Stimulated activated CD4-positive, alpha-beta T cell treated with anti-CD3 and anti-CD28 coated beads, Interleukin-15, amount 100 ng/mL, for 48 hours (primary cell): ENCODE results near the gene PRPF40B.
"Not testable (repeated sequence)": the region's sequence is repeated elsewhere in the genome, so short reads cannot be mapped to it uniquely, and the experiment has no call there.

ENCODE experiments used
- DNase-seq, 2 donors: peaks; one replicate each; pipeline ENCODE4 v3.0.0-alpha.2; 2020; ENCODE audit warnings: low read depth in 2 of 2

The PRPF40B gene

GRCh38 chr12:49609059-49609874 lies 14.1 kb upstream of the PRPF40B start:
- DNase-seq = no peak

DNA sequence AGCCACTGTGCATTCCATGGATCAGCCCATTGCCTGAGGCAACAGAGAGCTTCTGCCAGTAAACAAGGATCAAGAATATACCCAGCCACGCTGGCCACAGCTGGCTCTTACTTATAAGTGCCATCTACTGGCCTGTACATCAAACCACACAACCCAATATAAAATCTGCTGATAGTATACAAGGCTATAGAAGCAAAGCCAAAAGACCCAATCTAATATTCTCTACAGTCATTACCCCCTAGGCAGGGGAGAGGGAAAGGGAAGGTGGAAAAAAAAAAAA lies 13.5 kb upstream of the PRPF40B start:
- DNase-seq = no peak

GRCh38 chr12:49610785-49611184 lies 12.6 kb upstream of the PRPF40B start:
- DNase-seq = not testable (repeated sequence)

- no peak for DNase-seq
Observed at GRCh38 chr12:49612210-49612609, 11.2 kb upstream of the PRPF40B start.

GRCh38 chr12:49615725-49616124 lies 7.6 kb upstream of the PRPF40B start:
- no peak for DNase-seq

- no peak for DNase-seq
Observed at GRCh38 chr12:49616533-49617219, 6.7 kb upstream of the PRPF40B start.

- no peak for DNase-seq
Observed at GRCh38 chr12:49618576-49618975, 4.8 kb upstream of the PRPF40B start.

DNA sequence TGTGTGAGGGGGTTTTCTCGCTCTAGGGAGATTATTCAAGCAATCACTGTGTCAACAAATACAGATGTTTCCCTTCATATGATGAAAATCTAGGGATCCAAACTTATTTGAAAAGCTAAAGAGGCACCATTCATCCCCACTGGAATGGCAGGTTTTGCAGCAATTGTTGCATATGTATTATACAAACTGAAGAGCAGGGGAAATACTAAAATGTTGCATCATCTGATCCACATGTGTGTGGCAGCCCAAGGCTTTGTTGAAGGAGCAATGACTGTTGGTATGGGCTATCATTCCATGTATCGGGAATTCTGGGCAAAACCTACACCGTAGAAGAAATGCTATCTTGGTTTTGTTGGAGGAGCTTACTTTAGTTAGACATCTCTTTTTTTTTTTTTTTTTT lies 4.1 kb upstream of the PRPF40B start:
- DNase-seq = no peak

DNA sequence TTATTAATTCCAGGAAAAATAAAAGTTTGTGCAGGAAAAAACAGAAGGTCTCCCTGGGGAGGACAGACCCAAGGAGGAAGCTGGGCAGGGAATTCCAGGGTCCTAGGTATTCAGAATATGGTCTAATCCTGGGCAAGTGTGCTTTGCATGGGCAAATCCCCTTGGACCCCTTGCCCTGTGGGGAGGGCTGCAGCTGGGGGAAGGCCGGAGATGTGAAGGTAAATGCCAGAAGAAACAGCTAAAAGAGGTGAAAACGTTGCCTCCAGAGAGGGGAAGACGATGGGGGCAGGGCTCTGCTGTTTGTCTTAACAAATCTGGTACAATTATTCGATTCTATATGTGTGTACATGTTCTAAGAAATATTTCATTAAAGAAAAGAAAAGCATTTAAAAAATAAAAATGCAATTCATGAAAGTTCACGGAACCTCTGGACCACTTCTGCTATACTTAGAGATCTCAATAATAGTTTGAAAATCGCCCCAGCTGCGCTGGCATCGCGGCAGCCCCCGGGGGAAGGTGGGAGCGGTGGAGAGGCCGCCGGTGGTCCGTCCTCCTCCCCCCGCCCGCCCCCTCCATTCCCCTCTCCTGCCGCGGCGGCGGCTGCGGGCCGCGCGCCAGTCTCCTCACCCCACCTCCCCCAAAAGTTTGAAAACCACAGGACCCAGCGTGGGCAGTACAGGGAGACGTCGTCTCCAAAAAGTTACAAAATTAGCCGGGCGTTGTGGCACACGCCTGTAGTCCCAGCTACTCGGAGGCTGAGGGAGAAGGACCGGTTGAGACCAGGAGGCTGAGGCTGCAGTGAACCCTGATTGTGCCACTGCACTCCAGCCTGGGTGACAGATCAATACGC lies 1.5 kb upstream of the PRPF40B start:
- no peak for DNase-seq

GRCh38 chr12:49622501-49623141 lies 740 bp upstream of the PRPF40B start:
- peak; percentile 29 to 31 for DNase-seq

GRCh38 chr12:49624921-49625577 lies 1.7 kb downstream of the PRPF40B start:
- no peak for DNase-seq

- DNase-seq = no peak
Observed at GRCh38 chr12:49626169-49626835, 2.9 kb downstream of the PRPF40B start.

- DNase-seq = no peak
Observed at GRCh38 chr12:49626836-49627235, 3.5 kb downstream of the PRPF40B start.

GRCh38 chr12:49627752-49628360 lies 4.5 kb downstream of the PRPF40B start:
- no peak for DNase-seq

GRCh38 chr12:49631336-49631907 lies 8.1 kb downstream of the PRPF40B start:
- DNase-seq = no peak

DNA sequence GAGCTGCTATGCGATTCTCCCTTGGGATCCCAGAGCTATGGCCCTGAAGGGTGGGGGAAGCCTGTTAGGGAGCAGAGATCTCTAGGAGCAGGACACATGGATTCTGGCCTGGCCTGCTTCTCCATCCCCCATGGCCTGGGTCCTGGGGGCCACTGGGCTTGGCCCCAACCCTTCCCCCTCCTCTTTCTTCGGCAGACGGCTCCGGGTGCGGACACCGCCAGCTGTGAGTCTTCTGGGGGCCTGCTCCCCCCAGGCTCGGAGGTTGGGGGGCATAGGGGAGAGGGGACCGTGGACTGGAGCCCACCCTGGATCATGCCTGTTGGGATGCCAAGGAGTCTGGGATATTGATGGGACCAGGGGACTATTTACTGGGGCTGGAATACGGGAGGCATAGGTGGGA lies 9.0 kb downstream of the PRPF40B start:
- no peak for DNase-seq

DNA sequence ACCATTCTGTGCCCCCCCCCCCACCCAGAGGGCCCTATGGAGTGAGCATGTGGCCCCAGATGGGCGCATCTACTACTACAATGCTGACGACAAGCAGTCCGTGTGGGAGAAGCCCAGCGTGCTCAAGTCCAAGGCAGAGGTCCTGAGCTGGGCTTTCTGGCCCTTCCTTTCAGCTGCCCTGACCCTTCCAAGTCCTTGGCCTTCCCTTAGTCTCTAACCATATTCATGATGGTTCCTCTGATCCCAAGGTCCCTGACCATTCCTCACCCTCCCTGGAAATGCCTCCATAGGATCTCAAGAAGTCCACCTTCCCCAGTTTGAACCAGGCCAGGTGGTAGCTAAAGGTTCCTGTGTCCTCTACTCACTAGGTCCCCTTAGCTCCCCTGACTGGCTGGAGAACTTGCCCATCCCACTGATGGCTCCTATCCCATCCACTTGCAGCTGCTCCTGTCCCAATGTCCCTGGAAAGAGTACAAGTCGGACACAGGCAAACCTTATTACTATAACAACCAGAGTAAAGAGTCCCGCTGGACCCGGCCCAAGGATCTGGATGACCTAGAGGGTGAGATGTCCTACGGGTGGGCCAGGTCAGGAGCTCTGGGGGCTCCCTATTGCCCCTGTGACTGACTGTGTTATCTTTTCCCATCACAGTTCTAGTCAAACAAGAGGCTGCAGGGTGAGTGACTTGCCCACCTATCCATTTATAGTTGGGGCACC lies 9.8 kb downstream of the PRPF40B start:
- DNase-seq = no peak

- DNase-seq = no peak
Observed at GRCh38 chr12:49633703-49634345, 10.5 kb downstream of the PRPF40B start.

- DNase-seq = no peak
Observed at GRCh38 chr12:49635036-49635435, 11.7 kb downstream of the PRPF40B start.
